Neural crest cell (in vitro differentiated cells): ENCODE results near the gene KCNN4. TPM values are rescaled to one million over a fixed set of nuclear protein-coding genes. Genes with fewer than 3 reads are reported as not detected.
"Not testable (repeated sequence)": the region's sequence is repeated elsewhere in the genome, so short reads cannot be mapped to it uniquely, and the experiment has no call there.

Experiments used
- DNase-seq: peaks from one replicate; pipeline ENCODE4 v3.0.0; 2021; ENCODE audit warnings: low read depth, mixed read lengths, low spot score
- H3K27ac Mint-ChIP-seq: one replicate; pipeline ENCODE4 v1.8.0; 2021; ENCODE audit warnings: mild to moderate bottlenecking, mixed read lengths; ENCODE audit not compliant: unreplicated experiment
- H3K27me3 Mint-ChIP-seq: 2 replicates; pipeline ENCODE4 v1.8.0; 2021; ENCODE audit warnings: low read depth, mild to moderate bottlenecking, mixed read lengths
- H3K36me3 Mint-ChIP-seq: 2 replicates; pipeline ENCODE4 v1.8.0; 2021; ENCODE audit warnings: low read depth, mild to moderate bottlenecking, mixed read lengths
- H3K4me1 Mint-ChIP-seq: 2 replicates; pipeline ENCODE4 v1.8.0; 2021; ENCODE audit warnings: mixed read lengths
- H3K4me3 Mint-ChIP-seq: one replicate; pipeline ENCODE4 v1.8.0; 2021; ENCODE audit warnings: mild to moderate bottlenecking, mixed read lengths
- H3K9me3 Mint-ChIP-seq: 2 replicates; pipeline ENCODE4 v1.8.0; 2021; ENCODE audit warnings: mixed read lengths
- CTCF ChIP-seq: fragments of 200-600 bp; sonication (generic); conservative IDR thresholded peaks from 2 replicates; pipeline ENCODE4 v1.5.0; 2021; ENCODE audit warnings: antibody characterized with exemption, mild to moderate bottlenecking
- total RNA-seq: library from RNA; stranded (reverse); gene quantifications from 2 replicates; pipeline ENCODE4 v1.2.1, GENCODE V29; 2021

KCNN4 gene
- total RNA-seq, 1 donor from 2014 or later = 2.8 TPM

- DNase-seq = no peak
- H3K27ac Mint-ChIP-seq = no peak overlapping the region
Observed at GRCh38 chr19:43820098-43820883, 39.5 kb upstream of the KCNN4 start.

GRCh38 chr19:43818500-43818899, 37.7 kb upstream of the KCNN4 start:
- no peak overlapping the region for H3K27ac Mint-ChIP-seq

More at GRCh38 chr19:43820098-43820883, 39.5 kb upstream of the KCNN4 start:
- Mint-ChIP-seq H3K4me3 (no peak overlapping the region), H3K4me1 (no peaks in the 10 kb centered on the region), H3K36me3 (peaks cover 2% of the 10 kb centered on the region), H3K27me3 (peaks cover 73% of the 10 kb centered on the region), H3K9me3 (peaks cover 11% of the 10 kb centered on the region)
- TF ChIP-seq CTCF = no peak

GRCh38 chr19:43817454-43817853, 36.7 kb upstream of the KCNN4 start:
- H3K9me3 Mint-ChIP-seq, H3K36me3 Mint-ChIP-seq, H3K4me3 Mint-ChIP-seq, H3K4me1 Mint-ChIP-seq, H3K27ac Mint-ChIP-seq, DNase-seq: not testable (repeated sequence)
- peaks cover 65% of the 10 kb centered on the region for H3K27me3 Mint-ChIP-seq

More at GRCh38 chr19:43818500-43818899, 37.7 kb upstream of the KCNN4 start:
- H3K36me3 Mint-ChIP-seq = no peaks in the 10 kb centered on the region
- peaks cover 4% of the 10 kb centered on the region for H3K9me3 Mint-ChIP-seq
- no peak for TF ChIP-seq CTCF
- peaks cover 67% of the 10 kb centered on the region for H3K27me3 Mint-ChIP-seq
- no peak overlapping the region for H3K4me3 Mint-ChIP-seq
- DNase-seq = no peak
- no peaks in the 10 kb centered on the region for H3K4me1 Mint-ChIP-seq

- no peak for DNase-seq
- TF ChIP-seq CTCF = no peak
- Mint-ChIP-seq H3K27me3 (peaks cover 64% of the 10 kb centered on the region), H3K4me1 (peaks cover 2% of the 10 kb centered on the region), H3K27ac (no peak overlapping the region), H3K36me3 (no peaks in the 10 kb centered on the region), H3K4me3 (no peak overlapping the region), H3K9me3 (peaks cover 4% of the 10 kb centered on the region)
Observed at GRCh38 chr19:43814663-43815352, 34.0 kb upstream of the KCNN4 start.

- Mint-ChIP-seq H3K27me3 (peaks cover 52% of the 10 kb centered on the region), H3K4me3 (no peak overlapping the region), H3K4me1 (peaks cover 8% of the 10 kb centered on the region), H3K27ac (no peak overlapping the region), H3K36me3 (no peaks in the 10 kb centered on the region), H3K9me3 (peaks cover 4% of the 10 kb centered on the region)
- TF ChIP-seq CTCF = no peak
- no peak for DNase-seq
Observed at GRCh38 chr19:43812688-43813087, 31.9 kb upstream of the KCNN4 start.

- peaks cover 54% of the 10 kb centered on the region for H3K27me3 Mint-ChIP-seq
- H3K4me3 Mint-ChIP-seq = no peak overlapping the region
- H3K4me1 Mint-ChIP-seq = peaks cover 12% of the 10 kb centered on the region
- H3K9me3 Mint-ChIP-seq = peaks cover 4% of the 10 kb centered on the region
- TF ChIP-seq CTCF = no peak
- no peak for DNase-seq
- H3K27ac Mint-ChIP-seq = no peak overlapping the region
- no peaks in the 10 kb centered on the region for H3K36me3 Mint-ChIP-seq
Observed at GRCh38 chr19:43812259-43812658, 31.5 kb upstream of the KCNN4 start.
